Measurements from ENCODE around the gene CHD6.

CHD6 gene

DNA sequence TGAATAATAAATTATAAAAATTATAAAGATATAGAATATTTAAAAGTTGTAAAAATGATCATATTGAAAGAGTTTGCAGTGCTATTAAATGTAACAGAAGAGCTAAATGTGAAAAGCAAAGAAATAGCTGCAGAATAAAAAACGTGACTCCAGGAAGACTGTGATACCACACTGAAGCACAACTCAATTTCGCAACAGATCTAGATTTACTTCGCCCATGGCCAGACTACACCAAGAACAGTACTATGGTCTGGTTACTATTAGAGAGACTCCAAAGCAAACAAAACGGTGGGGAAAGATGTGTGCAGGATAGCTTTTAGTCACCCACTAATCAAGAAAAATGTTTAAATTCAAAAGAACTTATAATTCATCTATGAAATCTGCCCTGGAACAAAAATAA is 1.9 kb downstream of the CHD6 start:
- peaks cover 21% of the 10 kb centered on the region for H3K4me1 ChIP-seq (ENCODE audit: control insufficient read depth, insufficient read depth, low read length)
- no peaks in the 10 kb centered on the region for H3K9me3 ChIP-seq (ENCODE audit: control insufficient read depth, insufficient read depth, low read depth, low read length)
- no peak overlapping the region for H3K4me3 ChIP-seq (ENCODE audit: low read depth, low read length)
- H3K27ac ChIP-seq (ENCODE audit: extremely low read depth, low read depth, low read length): no peak overlapping the region
- no peak for TF ChIP-seq ZNF398 (tag by site-specific recombination; IDR thresholded peaks at IDR 0.05)
- peak; percentile 46 for TF ChIP-seq ZNF600 (tag by site-specific recombination; IDR thresholded peaks at IDR 0.05)
- ChIA-PET POLR2A (no interaction called here), CTCF (interaction anchor here (0.5 to 1.0 kb wide), 3 partner anchors 76 to 648 kb away, joined by 3 to 6 read pairs (median 3); no protein-coding TSS in a partner anchor)
- no peaks in the 10 kb centered on the region for H3K36me3 ChIP-seq (ENCODE audit: control insufficient read depth in 2 of 2, insufficient read depth in 1 of 2, low read length in 2 of 2)

- ChIA-PET POLR2A (no interaction called here), CTCF (interaction anchor here (0.6 to 1.0 kb wide), 2 partner anchors 28 to 76 kb away, joined by 3 to 6 read pairs; no protein-coding TSS in a partner anchor)
- no peaks in the 10 kb centered on the region for H3K9me3 ChIP-seq (ENCODE audit: control insufficient read depth, insufficient read depth, low read depth, low read length)
- peaks cover 21% of the 10 kb centered on the region for H3K4me1 ChIP-seq (ENCODE audit: control insufficient read depth, insufficient read depth, low read length)
- TF ChIP-seq ZBTB7A (tag by site-specific recombination; IDR thresholded peaks at IDR 0.05; ENCODE audit: low read depth) (no peak), ZNF335 (tag by site-specific recombination; conservative IDR thresholded peaks at IDR 0.05) (0 out of 2 replicates have a peak, but pooled peaks have one; percentile 17)
- TF ChIP-seq, protein P1, sequence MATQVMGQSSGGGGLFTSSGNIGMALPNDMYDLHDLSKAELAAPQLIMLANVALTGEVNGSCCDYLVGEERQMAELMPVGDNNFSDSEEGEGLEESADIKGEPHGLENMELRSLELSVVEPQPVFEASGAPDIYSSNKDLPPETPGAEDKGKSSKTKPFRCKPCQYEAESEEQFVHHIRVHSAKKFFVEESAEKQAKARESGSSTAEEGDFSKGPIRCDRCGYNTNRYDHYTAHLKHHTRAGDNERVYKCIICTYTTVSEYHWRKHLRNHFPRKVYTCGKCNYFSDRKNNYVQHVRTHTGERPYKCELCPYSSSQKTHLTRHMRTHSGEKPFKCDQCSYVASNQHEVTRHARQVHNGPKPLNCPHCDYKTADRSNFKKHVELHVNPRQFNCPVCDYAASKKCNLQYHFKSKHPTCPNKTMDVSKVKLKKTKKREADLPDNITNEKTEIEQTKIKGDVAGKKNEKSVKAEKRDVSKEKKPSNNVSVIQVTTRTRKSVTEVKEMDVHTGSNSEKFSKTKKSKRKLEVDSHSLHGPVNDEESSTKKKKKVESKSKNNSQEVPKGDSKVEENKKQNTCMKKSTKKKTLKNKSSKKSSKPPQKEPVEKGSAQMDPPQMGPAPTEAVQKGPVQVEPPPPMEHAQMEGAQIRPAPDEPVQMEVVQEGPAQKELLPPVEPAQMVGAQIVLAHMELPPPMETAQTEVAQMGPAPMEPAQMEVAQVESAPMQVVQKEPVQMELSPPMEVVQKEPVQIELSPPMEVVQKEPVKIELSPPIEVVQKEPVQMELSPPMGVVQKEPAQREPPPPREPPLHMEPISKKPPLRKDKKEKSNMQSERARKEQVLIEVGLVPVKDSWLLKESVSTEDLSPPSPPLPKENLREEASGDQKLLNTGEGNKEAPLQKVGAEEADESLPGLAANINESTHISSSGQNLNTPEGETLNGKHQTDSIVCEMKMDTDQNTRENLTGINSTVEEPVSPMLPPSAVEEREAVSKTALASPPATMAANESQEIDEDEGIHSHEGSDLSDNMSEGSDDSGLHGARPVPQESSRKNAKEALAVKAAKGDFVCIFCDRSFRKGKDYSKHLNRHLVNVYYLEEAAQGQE (tag by site-specific recombination; IDR thresholded peaks at IDR 0.05): peak; percentile 38; the same call in 1 of the 2 replicates
- no peaks in the 10 kb centered on the region for H3K36me3 ChIP-seq (ENCODE audit: control insufficient read depth in 2 of 2, insufficient read depth in 1 of 2, low read length in 2 of 2)
- no peak overlapping the region for H3K27ac ChIP-seq (ENCODE audit: extremely low read depth, low read depth, low read length)
- H3K4me3 ChIP-seq (ENCODE audit: low read depth, low read length): no peak overlapping the region
These were observed 2.5 kb downstream of the CHD6 start for GRCh38 chr20:41615676-41616075.

DNA sequence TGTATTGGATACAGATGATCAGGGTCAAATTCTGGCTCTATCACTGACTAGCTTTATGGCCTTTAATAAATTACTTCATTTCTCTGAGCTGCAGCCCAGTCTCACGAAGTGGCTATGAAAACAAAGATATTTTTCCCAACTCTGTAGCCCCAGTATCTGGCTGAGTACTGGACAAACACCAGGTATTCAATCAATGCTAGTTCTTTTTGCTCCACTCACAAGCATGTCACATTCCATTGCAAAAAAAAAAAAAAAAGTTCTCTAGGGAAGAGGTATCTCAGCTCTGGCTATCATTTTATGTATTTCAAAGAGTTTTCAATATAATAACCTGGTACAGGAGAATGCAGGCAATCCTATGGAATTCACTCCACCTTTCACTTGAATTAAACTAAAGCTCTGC is 3.1 kb downstream of the CHD6 start:
- peaks cover 21% of the 10 kb centered on the region for H3K4me1 ChIP-seq (ENCODE audit: control insufficient read depth, insufficient read depth, low read length)
- no peaks in the 10 kb centered on the region for H3K36me3 ChIP-seq (ENCODE audit: control insufficient read depth in 2 of 2, insufficient read depth in 1 of 2, low read length in 2 of 2)
- TF ChIP-seq ZBTB6 (tag by site-specific recombination; IDR thresholded peaks at IDR 0.05) (no peak), ZNF555 (tag by site-specific recombination; conservative IDR thresholded peaks at IDR 0.05) (no peak), ZNF514 (tag by site-specific recombination; IDR thresholded peaks at IDR 0.05) (no peak), ZNF146 (tag by site-specific recombination; IDR thresholded peaks at IDR 0.05) (no peak), ZNF140 (tag by site-specific recombination; IDR thresholded peaks at IDR 0.05) (no peak), ZBTB1 (tag by site-specific recombination; IDR thresholded peaks at IDR 0.05) (no peak), ZNF670 (tag by site-specific recombination; IDR thresholded peaks at IDR 0.05; ENCODE audit: low read depth) (no peak), ZNF510 (tag by site-specific recombination; IDR thresholded peaks at IDR 0.05; ENCODE audit: insufficient replicate concordance) (no peak), KLF16 (tag by site-specific recombination; IDR thresholded peaks at IDR 0.05) (no peak), IKZF3 (tag by site-specific recombination; IDR thresholded peaks at IDR 0.05) (no peak), BCL11B (tag by site-specific recombination; IDR thresholded peaks at IDR 0.05; ENCODE audit: low read depth) (no peak), SP2 (tag by site-specific recombination; IDR thresholded peaks at IDR 0.05) (no peak), KLF1 (tag by site-specific recombination; IDR thresholded peaks at IDR 0.05) (no peak), ZNF501 (tag by site-specific recombination; IDR thresholded peaks at IDR 0.05) (no peak)
- TF ChIP-seq, protein P2, sequence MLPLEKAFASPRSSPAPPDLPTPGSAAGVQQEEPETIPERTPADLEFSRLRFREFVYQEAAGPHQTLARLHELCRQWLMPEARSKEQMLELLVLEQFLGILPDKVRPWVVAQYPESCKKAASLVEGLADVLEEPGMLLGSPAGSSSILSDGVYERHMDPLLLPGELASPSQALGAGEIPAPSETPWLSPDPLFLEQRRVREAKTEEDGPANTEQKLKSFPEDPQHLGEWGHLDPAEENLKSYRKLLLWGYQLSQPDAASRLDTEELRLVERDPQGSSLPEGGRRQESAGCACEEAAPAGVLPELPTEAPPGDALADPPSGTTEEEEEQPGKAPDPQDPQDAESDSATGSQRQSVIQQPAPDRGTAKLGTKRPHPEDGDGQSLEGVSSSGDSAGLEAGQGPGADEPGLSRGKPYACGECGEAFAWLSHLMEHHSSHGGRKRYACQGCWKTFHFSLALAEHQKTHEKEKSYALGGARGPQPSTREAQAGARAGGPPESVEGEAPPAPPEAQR (tag by site-specific recombination; IDR thresholded peaks at IDR 0.05): no peak
- no peak overlapping the region for H3K27ac ChIP-seq (ENCODE audit: extremely low read depth, low read depth, low read length)
- no peaks in the 10 kb centered on the region for H3K9me3 ChIP-seq (ENCODE audit: control insufficient read depth, insufficient read depth, low read depth, low read length)
- no peak overlapping the region for H3K4me3 ChIP-seq (ENCODE audit: low read depth, low read length)
- ChIA-PET POLR2A (no interaction called here), CTCF (interaction anchor here (0.6 to 1.0 kb wide), 3 partner anchors 28 to 159 kb away, joined by 3 to 6 read pairs (median 4); no protein-coding TSS in a partner anchor)
